Thoracic aorta (tissue), 2 donors: Measurements from ENCODE around the gene PITRM1. TPM values are rescaled to one million over a fixed set of nuclear protein-coding genes. Genes with fewer than 3 reads are reported as not detected.
A peak's percentile ranks its signal among the peaks of the same experiment; 100 is the strongest.

Experiments used
- ATAC-seq: fragments of 150-250 bp; one replicate; pipeline ENCODE4 v1.8.0; 2017; ENCODE audit warnings: low read depth; ENCODE audit not compliant: insufficient number of reproducible peaks, low FRiP score
- DNase-seq: peaks from one replicate; pipeline ENCODE4 v3.0.0-alpha.2; 2020; ENCODE audit warnings: low spot score
- H3K27ac ChIP-seq, 2 donors: fragments of 200-600 bp; sonication (generic); 1 replicate in 1 of 2; 2 replicates in 1 of 2; pipeline ENCODE4 v1.5.1; 2016; ENCODE audit warnings: mild to moderate bottlenecking in 2 of 2, moderate library complexity in 2 of 2
- H3K27me3 ChIP-seq: fragments of 200-600 bp; sonication (generic); replicated peaks from 2 replicates; pipeline ENCODE4 v1.6.0; 2016; ENCODE audit warnings: mild to moderate bottlenecking; ENCODE audit not compliant: insufficient read depth
- H3K36me3 ChIP-seq: fragments of 200-600 bp; sonication (generic); one replicate; pipeline ENCODE4 v1.5.1; 2016
- H3K4me1 ChIP-seq, 2 donors: fragments of 200-600 bp; sonication (generic); 1 replicate in 1 of 2; 2 replicates in 1 of 2; pipeline versions ENCODE4 v1.5.1 to v1.6.0; 2016; ENCODE audit warnings: low read depth in 2 of 2, mild to moderate bottlenecking in 1 of 2; ENCODE audit not compliant: control insufficient read depth in 1 of 2
- H3K4me3 ChIP-seq: fragments of 200-600 bp; sonication (generic); 2 replicates; pipeline ENCODE4 v1.5.1; 2016; ENCODE audit warnings: mild to moderate bottlenecking
- H3K9me3 ChIP-seq: fragments of 200-600 bp; sonication (generic); 2 replicates; pipeline ENCODE4 v1.5.1; 2016
- CTCF ChIP-seq: fragments of 200-600 bp; sonication (generic); IDR thresholded peaks from one replicate; pipeline ENCODE4 v1.5.1; 2019; ENCODE audit warnings: antibody characterized with exemption
- total RNA-seq, 2 donors: library from RNA; depleted of rRNA; stranded (reverse); fragments of >200 nt; gene quantifications; one replicate each; pipeline versions ENCODE4 v1.1.0 to v1.2.3, GENCODE V29; 2016

PITRM1 gene
- total RNA-seq, 2 donors from 2014 or later = 104 to 125 TPM

GRCh38 chr10:3127921-3128320 lies 44.7 kb downstream of the PITRM1 start:
- TF ChIP-seq CTCF = no peak
- H3K9me3 ChIP-seq = no peaks in the 10 kb centered on the region

GRCh38 chr10:3126741-3127346 lies 45.7 kb downstream of the PITRM1 start:
- Histone ChIP-seq H3K4me3 (peak overlapping the region; percentile 20), H3K4me1 (peaks cover 0 to 18% of the 10 kb centered on the region in 2 donors), H3K27me3 (no peaks in the 10 kb centered on the region), H3K27ac (no peak overlapping the region), H3K36me3 (peaks cover 6% of the 10 kb centered on the region), H3K9me3 (no peaks in the 10 kb centered on the region)
- ATAC-seq = no peak
- no peak for DNase-seq
- TF ChIP-seq CTCF = no peak

More at GRCh38 chr10:3127921-3128320, 44.7 kb downstream of the PITRM1 start:
- Histone ChIP-seq H3K27me3 (no peaks in the 10 kb centered on the region), H3K4me3 (no peak overlapping the region), H3K27ac (no peak overlapping the region), H3K36me3 (peaks cover 17% of the 10 kb centered on the region), H3K4me1 (peaks cover 0 to 18% of the 10 kb centered on the region in 2 donors)
- ATAC-seq (no peak), DNase-seq (no peak)

- DNase-seq (no peak), ATAC-seq (no peak)
- Histone ChIP-seq H3K4me3 (no peak overlapping the region), H3K27ac (no peak overlapping the region), H3K27me3 (no peaks in the 10 kb centered on the region), H3K9me3 (no peaks in the 10 kb centered on the region), H3K4me1 (peaks cover 0 to 18% of the 10 kb centered on the region in 2 donors), H3K36me3 (peaks cover 6% of the 10 kb centered on the region)
- TF ChIP-seq CTCF = no peak
Measured at GRCh38 chr10:3126249-3126648, 46.3 kb downstream of the PITRM1 start.

GRCh38 chr10:3125527-3126170 lies 46.9 kb downstream of the PITRM1 start:
- no peaks in the 10 kb centered on the region for H3K27me3 ChIP-seq
- H3K27ac ChIP-seq = no peak overlapping the region
- no peak for TF ChIP-seq CTCF
- no peak for ATAC-seq
- peaks cover 6% of the 10 kb centered on the region for H3K36me3 ChIP-seq
- H3K4me1 ChIP-seq = peaks cover 0 to 18% of the 10 kb centered on the region in 2 donors
- H3K9me3 ChIP-seq = no peaks in the 10 kb centered on the region
- no peak overlapping the region for H3K4me3 ChIP-seq
- no peak for DNase-seq

- H3K9me3 ChIP-seq = no peaks in the 10 kb centered on the region
- DNase-seq = no peak
- H3K36me3 ChIP-seq = peaks cover 4% of the 10 kb centered on the region
- H3K27me3 ChIP-seq = no peaks in the 10 kb centered on the region
- H3K27ac ChIP-seq = no peak overlapping the region
- no peak overlapping the region for H3K4me3 ChIP-seq
- no peak for TF ChIP-seq CTCF
- ATAC-seq = no peak
- peaks cover 0 to 18% of the 10 kb centered on the region in 2 donors for H3K4me1 ChIP-seq
Measured at GRCh38 chr10:3124412-3125175, 48.0 kb downstream of the PITRM1 start.
